SW 1271 (cell line): Measurements from ENCODE around the gene GNPNAT1.

ENCODE experiments used
- DNase-seq, 2 experiments: peaks; one replicate each; lab custom pipeline; 2025; lab: John Stamatoyannopoulos, UW

The GNPNAT1 gene

DNA sequence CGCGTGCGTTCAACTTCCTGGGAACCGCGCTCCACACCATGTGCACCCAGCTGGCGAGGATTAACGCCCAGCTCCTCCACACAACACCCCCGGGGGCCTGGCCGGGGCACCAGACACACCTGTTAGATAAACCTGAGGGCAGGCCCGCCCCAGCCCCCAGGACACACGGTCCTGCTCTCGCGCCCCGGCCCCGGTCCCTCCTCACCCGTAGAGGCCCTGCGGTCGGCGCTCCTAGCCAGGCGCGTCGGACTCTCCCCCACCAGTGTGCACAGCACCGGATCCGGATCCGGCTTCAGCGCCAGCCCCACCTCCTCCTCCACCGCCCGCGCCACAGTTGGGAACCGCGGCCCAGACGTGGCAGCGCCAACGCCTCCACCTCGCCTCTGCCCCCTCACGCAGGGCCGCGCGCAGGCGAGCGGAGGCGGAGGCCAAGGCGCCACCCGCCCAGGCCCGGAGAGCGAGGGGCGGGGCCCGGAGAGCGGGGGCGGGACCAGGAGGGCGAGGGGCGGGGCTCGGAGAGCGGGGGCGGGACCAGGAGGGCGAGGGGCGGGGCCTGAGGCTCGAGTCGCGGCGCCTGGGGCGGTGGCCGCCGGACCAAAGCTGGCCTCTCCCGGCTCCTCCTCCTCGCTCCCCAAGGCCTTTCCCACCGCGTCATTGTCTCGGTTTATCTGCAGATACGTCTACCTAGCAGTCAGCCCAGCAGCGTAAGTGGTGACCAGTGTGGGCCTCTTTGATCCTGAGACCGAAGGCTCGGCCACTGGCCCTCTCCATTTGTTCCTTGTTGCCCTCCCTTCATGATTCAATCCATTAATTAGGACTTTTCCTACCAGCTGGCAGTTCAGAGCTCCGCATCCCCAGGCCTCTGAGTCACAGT lies at the start of gene GNPNAT1:
GNPNAT1 (minus strand) TSS at position 385 of the 874 bp plus-strand sequence. CDS start 6,957 bp downstream, outside the sequence.
- peak; percentile 90 to 93 for DNase-seq

DNA sequence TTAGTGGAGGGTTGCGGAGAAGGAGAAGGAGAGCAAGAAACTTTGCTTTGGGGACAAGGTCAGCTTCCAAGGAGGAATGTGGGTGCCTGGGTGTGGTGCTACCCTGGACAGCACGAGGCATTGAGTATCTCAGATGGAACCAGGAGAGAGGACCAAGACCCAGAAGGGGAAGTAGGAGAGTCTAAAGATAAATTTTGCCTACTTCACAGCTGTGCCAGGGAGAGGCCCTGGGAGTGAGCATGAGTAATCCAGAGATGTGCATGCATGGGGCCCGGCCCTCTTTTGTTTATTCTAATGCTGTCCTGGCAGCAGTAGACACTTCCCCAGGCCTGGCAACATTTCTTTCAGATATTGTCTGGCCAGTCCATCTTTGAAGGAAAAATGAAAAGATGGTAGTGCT lies 49.5 kb upstream of the GNPNAT1 start:
- DNase-seq, result no peak

DNA sequence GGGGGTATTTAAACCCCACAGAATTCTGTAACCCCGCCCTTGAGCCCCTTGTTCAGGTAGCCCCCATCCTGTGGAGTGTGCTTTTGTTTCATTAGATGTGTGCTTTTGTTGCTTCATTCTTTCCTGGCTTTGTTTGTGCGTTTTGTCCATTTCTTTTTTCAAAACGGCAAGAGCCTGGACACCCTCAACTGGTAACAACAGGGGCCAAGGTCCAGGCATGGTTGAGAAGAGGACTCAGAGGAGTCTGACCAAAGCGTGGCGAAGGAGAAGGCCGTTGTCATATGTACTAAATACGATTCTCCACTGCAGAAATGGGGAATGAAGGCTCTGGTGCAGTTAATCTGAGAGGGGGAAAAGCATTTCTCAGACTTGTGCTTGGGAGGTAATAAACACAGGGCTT lies 46.0 kb upstream of the GNPNAT1 start:
- no peak for DNase-seq

DNA sequence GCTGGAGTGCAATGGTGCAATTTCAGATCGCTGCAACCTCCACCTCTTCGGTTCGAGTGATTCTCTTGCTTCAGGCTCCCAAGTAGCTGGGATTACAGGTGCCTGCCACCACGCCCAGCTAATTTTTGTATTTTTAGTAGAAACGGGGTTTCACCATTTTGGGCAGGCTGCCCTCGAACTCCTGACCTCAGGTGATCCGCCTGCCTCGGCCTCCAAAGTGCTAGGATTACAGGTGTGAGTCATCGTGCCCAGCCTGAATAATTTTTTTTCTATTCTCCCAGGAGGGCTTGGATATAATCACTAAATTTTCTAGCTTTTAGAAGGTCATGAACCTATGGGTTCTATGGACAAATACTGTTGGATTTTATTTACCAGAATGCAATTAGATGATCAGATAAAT lies 44.7 kb upstream of the GNPNAT1 start:
- no peak for DNase-seq

DNA sequence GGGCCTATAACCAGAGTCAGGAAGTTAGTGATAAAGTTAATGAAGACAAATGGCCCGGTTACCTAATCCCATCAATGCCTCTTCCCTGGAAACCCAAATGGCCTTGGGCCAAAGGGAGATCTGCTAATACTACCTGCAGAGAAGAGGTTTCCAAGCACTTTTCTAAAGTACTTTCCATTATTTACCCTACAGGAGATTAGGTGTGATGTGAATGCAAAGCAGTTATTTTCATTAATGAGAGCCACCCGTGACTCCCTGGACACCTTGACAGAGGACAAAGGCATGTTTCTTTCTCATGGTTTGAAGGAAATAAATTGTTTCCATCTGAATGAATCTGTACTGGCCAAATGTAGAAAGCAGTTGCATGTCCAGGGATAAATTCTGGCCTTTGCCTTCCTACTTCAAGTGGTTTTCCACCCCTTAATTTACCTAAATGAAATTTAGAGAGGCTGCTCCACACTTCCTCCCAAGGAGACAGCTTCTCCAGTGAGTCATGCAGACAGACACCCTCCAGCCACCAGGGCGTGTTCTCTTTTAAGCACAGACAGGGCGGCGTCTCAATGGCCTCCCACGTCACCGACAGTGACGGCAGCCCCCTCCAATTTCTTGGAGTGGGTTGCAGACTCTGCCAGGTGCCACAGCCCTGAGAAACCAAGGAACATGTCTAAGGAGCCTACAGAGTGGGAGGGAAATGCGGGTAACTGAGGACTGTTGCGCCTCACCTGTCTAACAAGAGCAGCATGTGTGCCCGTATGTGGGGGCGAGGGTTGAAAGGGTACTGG lies 43.9 kb upstream of the GNPNAT1 start:
- no peak for DNase-seq

DNA sequence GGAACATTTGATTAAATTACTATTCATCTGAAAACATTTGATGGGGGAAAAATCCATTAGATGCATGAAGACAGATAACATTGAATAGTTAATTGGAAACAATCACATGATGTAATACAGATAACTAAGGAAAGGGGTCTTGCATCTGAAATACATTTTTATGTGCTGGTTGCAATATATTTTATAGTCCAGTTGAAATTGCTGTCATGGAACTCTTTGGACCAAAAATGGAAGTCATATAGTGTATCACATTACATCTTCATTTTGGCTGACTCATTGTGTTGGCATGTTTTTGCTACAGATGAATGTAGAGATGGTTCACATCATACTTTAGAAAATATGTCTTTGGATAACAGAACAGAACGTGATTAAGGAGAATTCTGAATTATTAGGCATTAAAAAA lies 43.0 kb upstream of the GNPNAT1 start:
- DNase-seq, result peak in 1 of 2 experiments; percentile 39

DNA sequence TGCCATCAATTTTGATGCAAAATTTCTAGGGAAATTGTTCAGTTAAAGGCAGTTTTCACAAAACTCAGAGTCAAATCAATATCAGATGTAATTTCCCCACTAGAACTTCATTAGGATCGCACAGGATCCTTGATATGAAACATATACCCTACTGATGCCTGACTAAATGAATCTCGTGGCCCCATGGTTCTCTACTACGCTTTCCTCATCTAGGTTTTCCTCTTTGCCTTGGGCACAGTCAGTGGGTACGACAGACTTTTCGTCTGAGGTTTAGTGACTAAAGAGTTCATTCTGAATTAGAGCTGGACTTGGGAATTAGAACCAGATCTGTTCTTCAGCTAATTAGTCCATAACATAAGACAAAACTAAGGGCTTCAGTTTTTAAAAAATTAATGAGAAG lies 42.5 kb upstream of the GNPNAT1 start:
- DNase-seq, result no peak

DNA sequence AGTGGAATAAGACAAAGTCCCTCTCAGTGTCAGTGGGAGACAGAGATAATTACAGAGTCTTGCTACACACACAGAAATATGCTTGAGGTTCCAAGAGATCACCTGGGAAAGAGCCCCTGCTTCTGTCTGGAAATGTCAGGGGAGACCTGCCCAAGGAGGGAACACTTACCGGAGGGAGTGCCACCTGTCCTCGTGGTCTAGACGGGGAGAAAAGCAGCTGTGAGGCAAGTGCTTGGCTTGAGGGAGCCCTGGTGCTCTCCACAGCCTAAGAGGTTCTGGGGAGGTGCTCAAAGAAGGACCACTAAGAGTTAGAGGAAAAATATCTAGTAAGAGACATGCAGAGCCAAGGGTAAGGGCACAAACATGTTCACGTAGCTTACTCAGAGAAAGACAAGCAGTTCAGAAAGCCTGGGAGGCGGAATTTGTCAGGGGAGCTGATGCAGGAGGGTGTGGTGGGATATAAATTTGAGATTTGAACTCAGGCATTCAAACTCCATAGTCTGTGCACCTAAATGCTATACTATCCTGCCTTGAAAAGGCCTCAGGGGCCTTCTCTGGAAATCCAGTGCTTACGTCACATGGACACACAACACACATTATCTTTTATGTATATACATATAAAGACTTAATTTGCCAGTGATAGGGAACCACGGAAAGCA lies 38.2 kb upstream of the GNPNAT1 start:
- DNase-seq, result no peak

DNA sequence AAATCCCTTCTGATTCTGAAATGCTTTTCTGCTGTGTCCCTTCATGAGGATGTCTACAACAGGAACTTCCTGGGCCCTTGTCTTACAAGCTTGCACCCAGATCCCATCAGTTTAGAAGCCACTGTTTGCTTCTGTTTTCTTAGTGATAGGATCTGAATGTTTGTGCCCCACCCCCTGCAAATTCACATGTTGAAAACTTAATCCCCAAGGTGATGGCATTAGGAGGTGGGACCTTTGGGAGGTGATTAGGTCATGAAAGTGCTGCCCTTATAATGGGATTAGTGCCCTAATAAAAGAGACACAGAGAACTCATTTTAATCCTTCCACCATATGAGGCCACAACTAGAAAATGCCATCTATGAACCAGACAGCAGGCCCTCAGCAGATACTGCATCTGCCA lies 36.0 kb upstream of the GNPNAT1 start:
- DNase-seq, result no peak

DNA sequence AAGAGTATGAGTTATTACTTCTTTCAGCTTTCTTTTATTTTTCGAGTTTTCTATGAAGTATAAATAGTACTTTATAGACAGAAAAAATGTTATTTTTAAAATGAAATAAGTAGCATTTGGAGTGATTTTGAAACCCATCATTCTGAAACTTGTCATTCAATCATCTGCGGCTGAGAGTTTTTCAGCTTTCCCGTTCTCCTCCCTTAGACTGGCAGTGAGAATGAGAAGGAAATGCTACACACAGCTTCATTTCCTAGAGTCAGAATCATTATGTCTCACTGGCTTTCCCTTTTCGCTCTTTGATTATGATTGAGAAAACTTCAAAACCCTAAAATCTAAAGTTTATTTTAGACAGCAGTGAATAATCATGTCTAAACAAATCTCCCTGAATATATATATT lies 33.7 kb upstream of the GNPNAT1 start:
- no peak for DNase-seq

DNA sequence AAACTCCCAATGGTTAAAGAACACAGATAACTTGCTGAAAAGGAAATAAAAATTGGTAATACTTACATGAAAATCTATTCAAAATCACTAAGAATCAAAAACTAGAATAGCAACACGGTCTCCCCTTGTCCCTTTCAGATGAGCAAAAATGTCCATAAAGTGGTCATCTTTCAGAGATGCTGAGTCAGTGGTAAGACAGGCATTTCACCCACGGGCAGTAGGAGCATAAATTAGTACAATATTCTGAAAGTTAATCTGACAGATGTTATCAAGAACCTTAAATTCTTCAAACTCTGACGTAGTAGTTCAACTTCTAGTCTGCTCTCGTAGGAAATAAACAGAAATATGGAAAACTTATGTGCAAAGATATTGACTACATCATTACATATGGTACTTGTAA lies 33.1 kb upstream of the GNPNAT1 start:
- DNase-seq, result no peak

DNA sequence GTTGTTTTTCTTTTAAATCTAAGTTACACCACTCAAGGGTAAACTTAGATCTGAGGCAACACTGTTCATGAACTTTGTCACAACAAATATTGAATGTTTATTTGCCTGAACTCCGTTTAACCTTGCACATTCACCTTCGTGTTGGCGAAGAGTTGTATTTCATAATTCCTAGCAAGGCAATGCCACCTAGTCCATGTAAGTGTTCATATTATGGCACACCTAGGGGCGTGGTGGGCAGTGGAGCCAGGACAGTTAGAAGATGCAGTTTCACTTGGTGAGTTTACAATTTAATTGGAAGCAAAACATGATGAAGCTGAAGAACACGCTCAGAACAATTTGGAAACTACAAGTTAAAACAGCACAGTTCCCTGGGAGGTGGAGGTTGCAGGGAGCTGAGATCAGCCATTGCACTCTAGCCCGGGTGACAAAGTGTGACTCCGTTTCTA lies 30.4 kb upstream of the GNPNAT1 start:
- DNase-seq, result no peak

DNA sequence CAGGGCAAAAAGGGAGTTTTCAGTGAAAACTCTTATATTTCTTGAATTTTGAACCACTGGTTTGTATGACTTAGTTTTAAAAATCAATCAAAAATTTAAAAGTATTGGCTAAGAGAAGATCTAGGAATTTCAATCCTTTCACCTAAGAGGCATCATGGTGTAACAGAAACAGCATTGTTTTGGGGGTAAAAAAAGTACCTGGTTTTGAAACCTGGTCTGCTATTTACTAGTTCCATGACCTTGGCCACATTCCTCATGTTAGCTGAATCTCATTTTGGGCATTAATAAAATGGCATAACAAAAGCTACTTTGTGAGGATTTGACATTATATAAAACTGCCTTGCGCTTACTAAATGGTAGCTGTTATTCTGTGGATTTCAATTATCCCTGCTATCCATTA lies 16.7 kb upstream of the GNPNAT1 start:
- no peak for DNase-seq

DNA sequence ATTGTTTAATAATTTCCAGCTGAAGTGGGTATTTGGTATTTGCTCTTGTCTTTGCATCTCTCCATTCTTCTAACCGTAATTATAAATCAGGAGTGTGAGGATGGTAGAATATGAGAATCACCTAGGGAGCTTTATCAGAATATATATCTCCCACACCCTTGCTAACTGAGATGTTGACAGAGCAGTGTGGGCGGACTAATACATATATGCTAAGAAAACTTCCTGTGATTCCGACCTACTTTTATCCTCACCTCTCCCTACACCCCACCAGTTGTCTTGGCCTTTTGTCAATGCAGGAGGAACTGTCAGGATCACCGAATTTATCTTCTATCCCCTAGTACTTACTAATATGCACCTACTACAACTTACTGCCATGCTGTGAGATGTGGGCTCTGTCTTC lies 14.7 kb upstream of the GNPNAT1 start:
- DNase-seq, result no peak

DNA sequence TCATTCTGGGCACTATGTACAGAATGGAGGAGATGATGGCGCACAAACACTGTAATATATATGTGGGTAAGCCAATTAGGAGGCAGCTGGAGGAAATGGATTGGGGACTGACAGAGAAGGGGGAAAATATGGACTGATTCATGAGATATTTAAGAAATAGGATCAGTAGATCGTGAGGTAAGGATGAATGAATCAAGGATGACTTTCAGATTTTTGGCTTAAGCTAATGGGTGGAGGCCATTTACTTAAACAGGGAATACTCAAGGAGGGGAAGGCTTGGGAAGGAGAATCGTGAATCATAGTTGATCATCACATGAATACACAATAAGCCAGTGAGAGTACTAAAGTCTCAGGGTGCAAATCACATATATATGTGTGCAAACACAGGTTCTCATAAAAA lies 11.2 kb upstream of the GNPNAT1 start:
- DNase-seq, result no peak

DNA sequence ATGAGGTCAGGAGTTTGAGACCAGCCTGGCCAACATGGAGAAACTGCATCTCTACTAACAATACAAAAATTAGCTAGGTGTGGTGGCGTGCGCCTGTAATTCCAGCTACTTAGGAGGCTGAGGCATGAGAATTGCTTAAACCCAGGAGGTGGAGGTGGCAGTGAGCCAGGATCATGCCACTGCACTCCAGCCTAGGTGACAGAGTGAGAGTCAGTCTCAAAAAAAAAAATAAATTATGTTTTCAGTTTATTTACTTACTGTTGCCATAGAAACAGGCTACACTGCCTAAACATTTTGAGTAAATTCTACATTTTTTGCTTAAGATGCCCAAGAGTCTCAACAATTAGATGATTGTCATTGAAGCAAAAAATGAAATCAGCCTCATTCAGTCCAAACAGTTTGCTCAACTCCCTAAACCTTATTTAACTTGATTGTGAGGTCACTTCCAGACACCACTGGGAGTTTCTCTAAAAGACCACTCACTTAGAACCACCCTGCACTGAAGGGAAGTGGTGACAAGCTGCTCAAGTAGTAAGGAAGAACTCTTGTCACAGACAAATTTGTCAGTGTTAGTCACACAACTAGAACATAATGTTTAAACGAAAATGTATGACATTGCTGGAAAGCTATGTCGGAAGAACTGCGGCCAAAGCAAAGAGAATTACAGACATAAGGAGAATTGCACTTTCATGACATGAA lies 9.8 kb upstream of the GNPNAT1 start:
- peak in 1 of 2 experiments; percentile 46 for DNase-seq

DNA sequence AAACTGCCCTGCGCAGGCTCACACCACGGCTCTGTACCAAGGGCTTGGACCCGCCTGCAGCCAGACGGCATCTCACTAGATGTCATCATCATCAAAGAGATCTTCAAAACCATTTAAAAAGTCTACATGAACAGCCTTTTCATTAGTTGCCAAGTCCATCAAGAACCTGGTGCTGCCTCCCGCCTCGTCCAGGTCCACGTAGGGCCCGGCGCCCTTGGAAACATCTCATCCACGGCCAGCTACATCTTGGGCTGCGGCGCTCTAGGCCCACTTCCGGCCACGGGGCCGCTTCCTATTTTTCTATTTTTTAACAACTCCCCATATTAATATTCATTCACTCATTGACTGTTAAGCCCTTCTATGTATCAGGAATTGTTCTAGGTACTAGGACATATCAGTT lies 7.4 kb upstream of the GNPNAT1 start:
- DNase-seq, result no peak

DNA sequence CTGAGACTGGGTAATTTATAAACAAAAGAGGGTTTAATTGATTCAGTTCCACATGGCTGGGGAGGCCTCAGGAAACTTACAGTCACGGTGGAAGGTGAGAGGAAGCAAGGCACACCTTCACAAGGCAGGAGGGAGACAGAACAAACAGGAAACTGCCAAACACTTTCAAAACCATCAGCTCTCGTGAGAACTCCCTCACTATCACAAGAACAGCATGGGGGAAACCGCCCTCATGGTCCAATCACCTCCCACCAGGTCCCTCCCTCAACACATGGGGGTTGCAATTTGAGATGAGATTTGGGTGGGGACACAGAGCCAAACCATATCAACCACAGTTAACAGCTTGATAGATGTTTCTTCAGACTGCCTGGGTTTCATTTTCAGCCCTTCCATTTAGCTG lies 6.2 kb upstream of the GNPNAT1 start:
- DNase-seq, result no peak

DNA sequence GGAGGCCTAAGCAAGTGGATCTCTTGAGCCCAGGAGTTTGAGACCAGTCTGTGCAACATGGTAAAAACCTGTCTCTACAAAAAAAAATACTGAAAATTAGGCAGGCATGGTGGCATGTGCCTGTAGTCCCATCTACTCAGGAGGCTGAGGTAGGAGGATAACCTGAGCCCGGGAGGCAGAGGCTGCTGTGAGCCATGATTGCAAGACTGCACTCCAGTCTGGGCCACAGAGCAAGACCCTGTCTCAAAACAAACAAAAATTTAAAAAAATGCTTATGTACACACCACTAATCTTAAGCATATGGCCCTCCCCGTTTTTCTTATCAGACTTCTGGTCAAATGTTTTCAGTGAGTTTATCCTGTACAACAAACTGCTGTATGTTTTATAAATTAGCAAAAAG lies 1.7 kb upstream of the GNPNAT1 start:
- DNase-seq, result no peak

DNA sequence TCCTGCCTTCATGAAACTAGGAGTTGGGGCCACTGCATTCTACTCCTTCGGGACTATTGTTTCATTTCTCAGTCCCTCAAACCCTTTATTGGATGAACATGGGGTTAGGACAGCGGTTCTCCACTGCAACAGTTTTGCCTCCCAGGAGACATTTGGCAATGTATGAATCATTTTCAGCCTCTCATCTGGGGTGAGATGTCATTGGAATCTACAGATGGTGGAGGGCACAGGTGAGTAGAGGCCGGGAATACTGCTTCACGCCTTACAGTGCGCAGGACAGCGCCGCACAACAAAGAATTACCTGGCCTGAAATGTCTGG lies 649 bp upstream of the GNPNAT1 start:
- no peak for DNase-seq

DNA sequence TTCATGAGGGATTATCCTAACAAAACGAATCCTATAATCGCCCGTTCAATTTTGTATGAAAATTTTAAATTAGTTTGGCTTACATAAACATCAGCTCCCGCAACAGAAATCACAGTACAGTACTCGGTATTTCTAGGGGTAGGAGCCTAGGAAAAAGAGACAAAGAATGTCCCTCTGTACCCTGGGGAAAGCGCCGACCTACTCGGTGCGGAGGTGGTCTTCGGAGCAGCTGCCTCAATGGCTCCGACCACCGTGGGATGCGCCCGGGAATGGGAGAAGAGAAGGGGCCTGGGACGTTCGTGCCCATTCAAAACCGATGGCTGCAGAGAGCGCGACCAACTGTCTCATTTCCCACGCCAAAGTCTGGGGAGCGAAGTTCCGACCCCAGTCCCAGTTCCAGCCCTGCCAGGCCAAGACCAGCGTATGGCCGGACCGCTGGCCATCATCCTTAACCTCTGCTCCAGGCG lies 618 bp downstream of the GNPNAT1 start:
- DNase-seq, result no peak
